Measurements from ENCODE around the gene PLK5. TPM values are rescaled to one million over a fixed set of nuclear protein-coding genes. Genes with fewer than 3 reads are reported as not detected.

PLK5 gene
- total RNA-seq, 2 experiments from 2014 or later, result not detected

GRCh38 chr19:1483131-1483978 lies 40.5 kb upstream of the PLK5 start:
- ATAC-seq (no peak), DNase-seq (no peak)
- Mint-ChIP-seq H3K4me1 (ENCODE audit: low read depth) (peaks cover 4% of the 10 kb centered on the region), H3K36me3 (ENCODE audit: low read depth) (peaks cover 3% of the 10 kb centered on the region), H3K4me3 (no peak overlapping the region), H3K27ac (no peak overlapping the region), H3K9me3 (no peaks in the 10 kb centered on the region), H3K27me3 (no peaks in the 10 kb centered on the region)
- TF ChIP-seq CTCF (IDR thresholded peaks at IDR 0.05), result no peak
- intact Hi-C loops (cut with micrococcal nuclease), result no loop called here
- ChIA-PET CTCF (no interaction called here), POLR2A (no interaction called here)

GRCh38 chr19:1483979-1484428 lies 39.9 kb upstream of the PLK5 start:
- H3K27ac Mint-ChIP-seq, result no peak overlapping the region
- ChIA-PET CTCF (no interaction called here), POLR2A (no interaction called here)
- intact Hi-C loops (cut with micrococcal nuclease), result no loop called here
- no peaks in the 10 kb centered on the region for H3K27me3 Mint-ChIP-seq
- ATAC-seq (no peak), DNase-seq (no peak)
- no peak for TF ChIP-seq CTCF (IDR thresholded peaks at IDR 0.05)
- no peak overlapping the region for H3K4me3 Mint-ChIP-seq
- H3K36me3 Mint-ChIP-seq (ENCODE audit: low read depth), result peaks cover 2% of the 10 kb centered on the region
- peaks cover 3% of the 10 kb centered on the region for H3K4me1 Mint-ChIP-seq (ENCODE audit: low read depth)
- H3K9me3 Mint-ChIP-seq, result no peaks in the 10 kb centered on the region

- Mint-ChIP-seq H3K4me3 (no peak overlapping the region), H3K36me3 (ENCODE audit: low read depth) (no peaks in the 10 kb centered on the region), H3K27ac (no peak overlapping the region), H3K27me3 (peaks cover 4% of the 10 kb centered on the region), H3K4me1 (ENCODE audit: low read depth) (peaks cover 9% of the 10 kb centered on the region), H3K9me3 (no peaks in the 10 kb centered on the region)
- intact Hi-C loops (cut with micrococcal nuclease), result no loop called here
- no peak for ATAC-seq
- POLR2A ChIA-PET, result interaction anchor here (0.6 kb wide), 1 partner anchor 14 kb away, joined by 3 read pairs; no protein-coding TSS in a partner anchor
- CTCF ChIA-PET, result no interaction called here
- no peak for TF ChIP-seq CTCF (IDR thresholded peaks at IDR 0.05)
- DNase-seq, result no peak
Measured at GRCh38 chr19:1486720-1487575, 36.9 kb upstream of the PLK5 start.

- DNase-seq, result no peak
- Mint-ChIP-seq H3K27ac (no peak overlapping the region), H3K9me3 (no peaks in the 10 kb centered on the region), H3K36me3 (ENCODE audit: low read depth) (no peaks in the 10 kb centered on the region), H3K27me3 (peaks cover 5% of the 10 kb centered on the region), H3K4me3 (no peak overlapping the region), H3K4me1 (ENCODE audit: low read depth) (peaks cover 9% of the 10 kb centered on the region)
- POLR2A ChIA-PET, result interaction anchor here (0.6 kb wide), 1 partner anchor 13 kb away, joined by 3 read pairs; no protein-coding TSS in a partner anchor
- no peak for TF ChIP-seq CTCF (IDR thresholded peaks at IDR 0.05)
- intact Hi-C loops (cut with micrococcal nuclease), result no loop called here
- no peak for ATAC-seq
- CTCF ChIA-PET, result no interaction called here
Measured at GRCh38 chr19:1487576-1488281, 36.1 kb upstream of the PLK5 start.

Measured in activated CD8-positive, alpha-beta T cell treated with anti-CD3 and anti-CD28 coated beads for 36 hours (primary cell).